Nephron progenitor cell (in vitro differentiated cells): ENCODE measurements around the gene PDZRN3.
"Not testable (repeated sequence)": the region's sequence is repeated elsewhere in the genome, so short reads cannot be mapped to it uniquely, and the experiment has no call there.

Experiments
- DNase-seq: peaks from one replicate; pipeline ENCODE4 v3.0.0; 2021
- H3K27ac Mint-ChIP-seq: 2 replicates; pipeline ENCODE4 v1.8.0; 2021; ENCODE audit warnings: mild to moderate bottlenecking, moderate library complexity, mixed read lengths
- H3K27me3 Mint-ChIP-seq: 2 replicates; pipeline ENCODE4 v1.8.0; 2021; ENCODE audit warnings: mild to moderate bottlenecking, low read depth, mixed read lengths; ENCODE audit not compliant: poor library complexity
- H3K36me3 Mint-ChIP-seq: 2 replicates; pipeline ENCODE4 v1.8.0; 2021; ENCODE audit warnings: low read depth, mixed read lengths
- H3K4me1 Mint-ChIP-seq: 2 replicates; pipeline ENCODE4 v1.8.0; 2021; ENCODE audit warnings: mixed read lengths
- H3K4me3 Mint-ChIP-seq: 2 replicates; pipeline ENCODE4 v1.8.0; 2021; ENCODE audit warnings: mild to moderate bottlenecking, moderate library complexity, mixed read lengths
- H3K9me3 Mint-ChIP-seq: 2 replicates; pipeline ENCODE4 v1.8.0; 2021; ENCODE audit warnings: mild to moderate bottlenecking, moderate library complexity, mixed read lengths
- TF ChIP-seq, protein P1 (sequence below): fragments of 200-600 bp; sonication (generic); IDR thresholded peaks from 2 replicates; pipeline ENCODE4 v1.5.0; 2021; ENCODE audit warnings: antibody characterized with exemption

The PDZRN3 gene

DNA sequence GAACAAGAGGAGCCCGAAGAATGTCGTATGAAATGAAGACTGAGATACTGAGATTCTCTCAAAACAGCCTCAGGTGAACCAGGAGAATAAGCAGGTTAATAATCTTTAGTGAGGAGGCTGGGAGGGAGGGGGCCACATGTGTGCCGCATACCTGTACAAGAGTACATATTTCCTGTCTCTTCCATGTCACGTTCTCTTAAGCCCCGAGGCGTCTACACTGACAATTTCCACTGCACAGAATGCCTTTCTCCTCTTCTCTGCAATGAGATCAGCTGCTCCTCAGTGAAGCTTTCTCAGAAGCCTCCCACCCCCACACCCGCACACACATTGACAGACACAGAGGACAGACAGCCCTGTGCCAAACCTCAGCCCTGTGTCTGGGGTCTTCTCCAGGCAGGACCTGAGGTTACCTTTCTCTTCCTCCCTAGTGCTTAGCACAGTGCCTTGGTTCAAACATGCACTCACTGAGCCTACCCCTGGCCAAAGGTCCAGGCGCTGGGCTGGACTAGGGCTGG is 55.4 kb downstream of the PDZRN3 start:
- Mint-ChIP-seq H3K27ac (no peak overlapping the region), H3K36me3 (peaks cover 14% of the 10 kb centered on the region), H3K4me3 (no peak overlapping the region), H3K27me3 (peaks cover 8% of the 10 kb centered on the region), H3K9me3 (no peaks in the 10 kb centered on the region), H3K4me1 (peaks cover 56% of the 10 kb centered on the region)
- no peak for DNase-seq
- TF ChIP-seq, protein P1, sequence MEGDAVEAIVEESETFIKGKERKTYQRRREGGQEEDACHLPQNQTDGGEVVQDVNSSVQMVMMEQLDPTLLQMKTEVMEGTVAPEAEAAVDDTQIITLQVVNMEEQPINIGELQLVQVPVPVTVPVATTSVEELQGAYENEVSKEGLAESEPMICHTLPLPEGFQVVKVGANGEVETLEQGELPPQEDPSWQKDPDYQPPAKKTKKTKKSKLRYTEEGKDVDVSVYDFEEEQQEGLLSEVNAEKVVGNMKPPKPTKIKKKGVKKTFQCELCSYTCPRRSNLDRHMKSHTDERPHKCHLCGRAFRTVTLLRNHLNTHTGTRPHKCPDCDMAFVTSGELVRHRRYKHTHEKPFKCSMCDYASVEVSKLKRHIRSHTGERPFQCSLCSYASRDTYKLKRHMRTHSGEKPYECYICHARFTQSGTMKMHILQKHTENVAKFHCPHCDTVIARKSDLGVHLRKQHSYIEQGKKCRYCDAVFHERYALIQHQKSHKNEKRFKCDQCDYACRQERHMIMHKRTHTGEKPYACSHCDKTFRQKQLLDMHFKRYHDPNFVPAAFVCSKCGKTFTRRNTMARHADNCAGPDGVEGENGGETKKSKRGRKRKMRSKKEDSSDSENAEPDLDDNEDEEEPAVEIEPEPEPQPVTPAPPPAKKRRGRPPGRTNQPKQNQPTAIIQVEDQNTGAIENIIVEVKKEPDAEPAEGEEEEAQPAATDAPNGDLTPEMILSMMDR: no peak

DNA sequence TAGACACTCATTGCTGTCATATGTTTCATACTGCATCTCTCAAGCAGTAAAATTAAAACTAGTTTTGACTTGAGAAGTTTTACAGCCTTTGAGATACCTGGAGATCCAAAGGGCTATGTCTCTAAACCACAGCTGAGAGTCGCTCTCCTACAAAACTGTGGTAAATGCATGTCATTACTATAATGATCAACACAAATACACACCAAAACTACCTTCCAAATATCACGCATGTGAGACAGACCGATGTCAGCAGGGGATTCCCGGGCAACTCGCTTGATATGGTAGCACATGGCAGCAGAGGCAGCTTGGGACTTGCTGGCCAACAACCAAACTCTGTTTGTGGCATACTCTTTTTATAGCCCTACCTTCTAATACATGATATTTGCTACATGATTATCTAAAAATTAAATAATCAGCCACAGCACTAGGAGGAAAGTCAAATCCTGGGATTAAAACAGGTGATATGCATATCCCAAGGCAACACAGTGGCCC is 56.3 kb downstream of the PDZRN3 start:
- TF ChIP-seq, protein P1: no peak
- no peak overlapping the region for H3K4me3 Mint-ChIP-seq

GRCh38 chr3:73565374-73565773 is 59.4 kb downstream of the PDZRN3 start:
- H3K27ac Mint-ChIP-seq, DNase-seq, H3K27me3 Mint-ChIP-seq, H3K9me3 Mint-ChIP-seq, H3K4me3 Mint-ChIP-seq: not testable (repeated sequence)
- Mint-ChIP-seq H3K36me3 (peaks cover 15% of the 10 kb centered on the region), H3K4me1 (peaks cover 41% of the 10 kb centered on the region)

More for the DNA sequence above, 56.3 kb downstream of the PDZRN3 start:
- DNase-seq: no peak
- no peak overlapping the region for H3K27ac Mint-ChIP-seq
- no peaks in the 10 kb centered on the region for H3K9me3 Mint-ChIP-seq
- peaks cover 50% of the 10 kb centered on the region for H3K4me1 Mint-ChIP-seq
- peaks cover 8% of the 10 kb centered on the region for H3K27me3 Mint-ChIP-seq
- peaks cover 15% of the 10 kb centered on the region for H3K36me3 Mint-ChIP-seq

DNA sequence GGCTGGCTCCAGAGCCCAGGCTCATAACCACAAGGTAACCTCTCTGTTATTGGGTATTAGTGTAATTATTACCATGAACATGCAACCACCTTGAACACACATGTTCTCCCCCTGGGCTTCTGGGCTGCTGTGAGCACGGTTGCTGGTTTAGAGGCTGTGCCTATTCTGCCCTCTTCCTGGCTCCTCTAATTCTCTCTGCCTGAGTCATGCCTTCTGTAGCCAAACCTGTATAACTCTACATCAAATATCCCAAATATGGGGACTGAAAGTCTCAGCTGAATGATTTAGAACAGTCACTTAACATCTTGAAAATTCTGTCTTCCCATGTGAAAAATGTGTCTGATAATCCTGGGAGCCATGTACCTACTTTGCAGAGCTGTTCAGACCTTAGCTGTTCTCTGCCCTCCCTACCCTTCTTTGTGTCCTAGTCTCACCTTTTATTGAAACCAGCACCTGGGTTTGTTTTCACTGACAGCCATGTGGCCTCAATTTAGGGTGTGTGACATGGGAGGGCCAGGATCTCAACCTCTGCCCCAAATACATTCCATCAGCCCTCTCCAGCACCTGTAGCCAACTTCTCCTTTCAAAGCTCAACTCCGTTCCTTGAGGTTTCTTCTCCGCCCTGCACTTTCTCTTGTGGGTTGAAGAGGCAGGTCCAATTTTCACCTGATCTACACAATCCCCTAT is 60.7 kb downstream of the PDZRN3 start:
- DNase-seq: no peak
- no peaks in the 10 kb centered on the region for H3K9me3 Mint-ChIP-seq
- no peak overlapping the region for H3K27ac Mint-ChIP-seq
- H3K4me3 Mint-ChIP-seq: no peak overlapping the region
- H3K36me3 Mint-ChIP-seq: peaks cover 15% of the 10 kb centered on the region
- TF ChIP-seq, protein P1: no peak
- H3K4me1 Mint-ChIP-seq: peaks cover 40% of the 10 kb centered on the region
- H3K27me3 Mint-ChIP-seq: peaks cover 2% of the 10 kb centered on the region

- no peak overlapping the region for H3K4me3 Mint-ChIP-seq
- no peak for DNase-seq
- no peaks in the 10 kb centered on the region for H3K9me3 Mint-ChIP-seq
- peaks cover 3% of the 10 kb centered on the region for H3K27me3 Mint-ChIP-seq
- peaks cover 62% of the 10 kb centered on the region for H3K4me1 Mint-ChIP-seq
- H3K27ac Mint-ChIP-seq: peak overlapping the region; percentile 13
- H3K36me3 Mint-ChIP-seq: peaks cover 5% of the 10 kb centered on the region
- TF ChIP-seq, protein P1: no peak
These were observed 63.2 kb downstream of the PDZRN3 start for GRCh38 chr3:73561494-73561893.

GRCh38 chr3:73559749-73560148 is 65.0 kb downstream of the PDZRN3 start:
- Mint-ChIP-seq H3K27ac (no peak overlapping the region), H3K4me3 (no peak overlapping the region), H3K36me3 (peaks cover 5% of the 10 kb centered on the region), H3K4me1 (peaks cover 80% of the 10 kb centered on the region), H3K27me3 (peaks cover 4% of the 10 kb centered on the region), H3K9me3 (no peaks in the 10 kb centered on the region)
- TF ChIP-seq, protein P1: no peak
- no peak for DNase-seq
